ENCODE data around the gene STAC2.
A peak's percentile ranks its signal among the peaks of the same experiment; 100 is the strongest.

DNA sequence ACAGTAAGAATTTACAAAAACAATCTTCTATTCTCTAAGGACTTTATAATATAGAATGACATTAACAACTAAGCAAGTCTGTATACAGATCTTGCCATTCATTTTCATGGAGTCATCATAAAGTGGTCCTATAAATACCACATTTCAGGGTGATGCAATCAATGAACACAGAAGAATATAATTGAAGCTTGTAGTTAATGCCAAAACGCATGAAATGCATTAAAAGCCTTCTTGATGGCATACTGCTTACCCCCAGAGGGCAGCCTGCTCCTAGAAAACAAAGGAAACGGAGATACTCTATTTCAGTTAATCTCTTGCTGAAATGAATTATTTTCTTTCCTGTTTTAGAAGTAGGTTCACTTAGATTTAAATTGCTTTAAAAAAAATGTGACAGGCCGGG is 45.2 kb upstream of the STAC2 start:
- TF ChIP-seq, protein P1, sequence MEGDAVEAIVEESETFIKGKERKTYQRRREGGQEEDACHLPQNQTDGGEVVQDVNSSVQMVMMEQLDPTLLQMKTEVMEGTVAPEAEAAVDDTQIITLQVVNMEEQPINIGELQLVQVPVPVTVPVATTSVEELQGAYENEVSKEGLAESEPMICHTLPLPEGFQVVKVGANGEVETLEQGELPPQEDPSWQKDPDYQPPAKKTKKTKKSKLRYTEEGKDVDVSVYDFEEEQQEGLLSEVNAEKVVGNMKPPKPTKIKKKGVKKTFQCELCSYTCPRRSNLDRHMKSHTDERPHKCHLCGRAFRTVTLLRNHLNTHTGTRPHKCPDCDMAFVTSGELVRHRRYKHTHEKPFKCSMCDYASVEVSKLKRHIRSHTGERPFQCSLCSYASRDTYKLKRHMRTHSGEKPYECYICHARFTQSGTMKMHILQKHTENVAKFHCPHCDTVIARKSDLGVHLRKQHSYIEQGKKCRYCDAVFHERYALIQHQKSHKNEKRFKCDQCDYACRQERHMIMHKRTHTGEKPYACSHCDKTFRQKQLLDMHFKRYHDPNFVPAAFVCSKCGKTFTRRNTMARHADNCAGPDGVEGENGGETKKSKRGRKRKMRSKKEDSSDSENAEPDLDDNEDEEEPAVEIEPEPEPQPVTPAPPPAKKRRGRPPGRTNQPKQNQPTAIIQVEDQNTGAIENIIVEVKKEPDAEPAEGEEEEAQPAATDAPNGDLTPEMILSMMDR (IDR thresholded peaks at IDR 0.05) = peak in 2 of 7 experiments; percentile 9 to 19
- TF ChIP-seq POLR2A (IDR thresholded peaks at IDR 0.05) = no peak

Measured in body of pancreas (tissue), 4 donors.